Vagina (tissue), 2 donors: ENCODE data around the gene KLHDC9. TPM values are rescaled to one million over a fixed set of nuclear protein-coding genes. Genes with fewer than 3 reads are reported as not detected.

Source experiments
- DNase-seq, 2 donors: peaks; one replicate each; pipeline ENCODE4 v3.0.0-alpha.2; 2017; ENCODE audit errors: extremely low spot score in 2 of 2
- H3K27ac ChIP-seq: fragments of 200-600 bp; sonication (generic); one replicate; pipeline ENCODE4 v1.5.1; 2019
- H3K27me3 ChIP-seq: fragments of 200-600 bp; sonication (generic); one replicate; pipeline ENCODE4 v1.5.1; 2019
- H3K36me3 ChIP-seq, 2 donors: fragments of 200-600 bp; sonication (generic); one replicate each; pipeline ENCODE4 v1.5.1; 2017 to 2019
- H3K4me1 ChIP-seq: fragments of 200-600 bp; sonication (generic); one replicate; pipeline ENCODE4 v1.5.1; 2019
- H3K4me3 ChIP-seq, 2 donors: fragments of 200-600 bp; sonication (generic); 1 replicate in 1 of 2; 2 replicates in 1 of 2; pipeline ENCODE4 v1.5.1; 2016 to 2019
- H3K9me3 ChIP-seq: fragments of 200-600 bp; sonication (generic); one replicate; pipeline ENCODE4 v1.5.1; 2019
- CTCF ChIP-seq, 3 experiments: fragments of 450-650 bp in 2 of 3; fragments of 200-600 bp in 1 of 3; sonication (generic) in 1 of 3; IDR thresholded peaks; one replicate each; pipeline ENCODE4 v1.5.1; 2017 to 2019; ENCODE audit warnings: antibody characterized with exemption in 3 of 3, mild to moderate bottlenecking in 2 of 3, moderate library complexity in 2 of 3
- POLR2A ChIP-seq, 2 donors: fragments of 450-650 bp; IDR thresholded peaks; one replicate each; pipeline ENCODE4 v1.6.1; 2017; ENCODE audit warnings: antibody characterized with exemption in 2 of 2, mild to moderate bottlenecking in 2 of 2, moderate library complexity in 2 of 2
- POLR2AphosphoS5 ChIP-seq, 2 donors: sonication (generic); formaldehyde crosslinking; IDR thresholded peaks; one replicate each; pipeline ENCODE4 v1.9.0; 2017; ENCODE audit warnings: antibody characterized with exemption in 2 of 2, mild to moderate bottlenecking in 2 of 2, low read depth in 1 of 2; ENCODE audit not compliant: insufficient read depth in 1 of 2
- intact Hi-C: fragments of 100-400 bp; cut with DNase I; formaldehyde crosslinking; loops from one replicate; pipeline ENCODE4 v1.15.1; 2023
- total RNA-seq: library from RNA; depleted of rRNA; stranded (reverse); fragments of >200 nt; gene quantifications from one replicate; pipeline ENCODE4 v1.2.3, GENCODE V29; 2016

Gene KLHDC9
- total RNA-seq, 1 donor from 2014 or later: 9.3 TPM

GRCh38 chr1:161066694-161067093 is 31.5 kb upstream of the KLHDC9 start:
- H3K4me3 ChIP-seq: no peak overlapping the region
- no peak for DNase-seq
- no peaks in the 10 kb centered on the region for H3K27me3 ChIP-seq
- H3K9me3 ChIP-seq: no peaks in the 10 kb centered on the region
- no peak overlapping the region for H3K27ac ChIP-seq
- H3K4me1 ChIP-seq: no peaks in the 10 kb centered on the region
- intact Hi-C loops: no loop called here
- no peaks in the 10 kb centered on the region for H3K36me3 ChIP-seq
- no peak for TF ChIP-seq POLR2A (IDR thresholded peaks at IDR 0.05)
- no peak for TF ChIP-seq POLR2AphosphoS5 (IDR thresholded peaks at IDR 0.05; ENCODE audit: insufficient read depth in 1 of 2, low read depth in 1 of 2)
- no peak for TF ChIP-seq CTCF (IDR thresholded peaks at IDR 0.05)

GRCh38 chr1:161068306-161069234 is 29.6 kb upstream of the KLHDC9 start:
- TF ChIP-seq POLR2AphosphoS5 (IDR thresholded peaks at IDR 0.05; ENCODE audit: insufficient read depth in 1 of 2, low read depth in 1 of 2) (no peak), POLR2A (IDR thresholded peaks at IDR 0.05) (no peak), CTCF (IDR thresholded peaks at IDR 0.05) (no peak)

GRCh38 chr1:161069241-161069640 is 28.9 kb upstream of the KLHDC9 start:
- intact Hi-C loops: no loop called here
- TF ChIP-seq CTCF (IDR thresholded peaks at IDR 0.05) (no peak), POLR2A (IDR thresholded peaks at IDR 0.05) (no peak)
- DNase-seq: no peak
- Histone ChIP-seq H3K4me1 (peaks cover 5% of the 10 kb centered on the region), H3K9me3 (no peaks in the 10 kb centered on the region), H3K27me3 (no peaks in the 10 kb centered on the region), H3K27ac (peak overlapping the region; percentile 59), H3K4me3 (peak overlapping the region; percentile 24 to 42), H3K36me3 (no peaks in the 10 kb centered on the region)

More at GRCh38 chr1:161068306-161069234, 29.6 kb upstream of the KLHDC9 start:
- intact Hi-C loops: no loop called here
- DNase-seq: no peak
- Histone ChIP-seq H3K27me3 (no peaks in the 10 kb centered on the region), H3K27ac (peak overlapping the region; percentile 59), H3K36me3 (no peaks in the 10 kb centered on the region), H3K4me3 (peak overlapping the region; percentile 24 to 42), H3K4me1 (peaks cover 4% of the 10 kb centered on the region), H3K9me3 (no peaks in the 10 kb centered on the region)

- Histone ChIP-seq H3K9me3 (no peaks in the 10 kb centered on the region), H3K36me3 (no peaks in the 10 kb centered on the region), H3K4me1 (peaks cover 5% of the 10 kb centered on the region), H3K27ac (peak within 1 kb of the TSS; percentile 59), H3K27me3 (no peaks in the 10 kb centered on the region), H3K4me3 (peak within 1 kb of the TSS; percentile 24 to 42)
- DNase-seq: no peak
- TF ChIP-seq CTCF (IDR thresholded peaks at IDR 0.05) (no peak), POLR2AphosphoS5 (IDR thresholded peaks at IDR 0.05; ENCODE audit: insufficient read depth in 1 of 2, low read depth in 1 of 2) (peak in 1 of 2 donors; percentile 60), POLR2A (IDR thresholded peaks at IDR 0.05) (no peak)
- intact Hi-C loops: no loop called here
These were observed 28.4 kb upstream of the KLHDC9 start, which contains the start of gene ARHGAP30 for GRCh38 chr1:161069731-161070270. Gene ARHGAP30, minus strand, starts transcription at chr1:161069891. Its CDS starts 267 bp downstream, at chr1:161069624.

GRCh38 chr1:161070761-161071160 is 27.4 kb upstream of the KLHDC9 start:
- Histone ChIP-seq H3K36me3 (no peaks in the 10 kb centered on the region), H3K4me3 (no peak overlapping the region), H3K9me3 (no peaks in the 10 kb centered on the region), H3K4me1 (peaks cover 5% of the 10 kb centered on the region), H3K27ac (no peak overlapping the region), H3K27me3 (no peaks in the 10 kb centered on the region)
- no peak for TF ChIP-seq CTCF (IDR thresholded peaks at IDR 0.05)
- no peak for TF ChIP-seq POLR2A (IDR thresholded peaks at IDR 0.05)
- TF ChIP-seq POLR2AphosphoS5 (IDR thresholded peaks at IDR 0.05; ENCODE audit: insufficient read depth in 1 of 2, low read depth in 1 of 2): no peak
- intact Hi-C loops: no loop called here
- DNase-seq: no peak
